ENCODE results near the gene CEND1.
A peak's percentile ranks its signal among the peaks of the same experiment; 100 is the strongest.

CEND1 gene

GRCh38 chr11:789943-790342 lies at the start of gene CEND1:
Gene CEND1 (minus strand): TSS chr11:790090. CDS start chr11:788576, 1,514 bp downstream.
- peak; percentile 44 for DNase-seq (ENCODE audit: low read depth)
- TF ChIP-seq CTCF (IDR thresholded peaks at IDR 0.05; ENCODE audit: insufficient read depth, low read depth, low read length, missing control alignments), result no peak
- no peak within 1 kb of the TSS for H3K4me3 ChIP-seq (ENCODE audit: low read length)

GRCh38 chr11:839280-839623 lies 49.4 kb upstream of the CEND1 start:
- TF ChIP-seq CTCF (IDR thresholded peaks at IDR 0.05; ENCODE audit: insufficient read depth, low read depth, low read length, missing control alignments), result no peak
- DNase-seq (ENCODE audit: low read depth), result no peak
- H3K4me3 ChIP-seq (ENCODE audit: low read length), result no peak overlapping the region

- no peak overlapping the region for H3K4me3 ChIP-seq (ENCODE audit: low read length)
- no peak for TF ChIP-seq CTCF (IDR thresholded peaks at IDR 0.05; ENCODE audit: insufficient read depth, low read depth, low read length, missing control alignments)
- peak; percentile 46 for DNase-seq (ENCODE audit: low read depth)
Observed at GRCh38 chr11:838441-839279, 48.8 kb upstream of the CEND1 start.

- H3K4me3 ChIP-seq (ENCODE audit: low read length), result no peak overlapping the region
- no peak for TF ChIP-seq CTCF (IDR thresholded peaks at IDR 0.05; ENCODE audit: insufficient read depth, low read depth, low read length, missing control alignments)
- DNase-seq (ENCODE audit: low read depth), result no peak
Observed at GRCh38 chr11:837990-838307, 48.1 kb upstream of the CEND1 start.

- no peak for TF ChIP-seq CTCF (IDR thresholded peaks at IDR 0.05; ENCODE audit: insufficient read depth, low read depth, low read length, missing control alignments)
- DNase-seq (ENCODE audit: low read depth), result no peak
- H3K4me3 ChIP-seq (ENCODE audit: low read length), result no peak overlapping the region
Observed at GRCh38 chr11:837189-837989, 47.5 kb upstream of the CEND1 start.

GRCh38 chr11:836700-837099 lies 46.8 kb upstream of the CEND1 start:
- DNase-seq (ENCODE audit: low read depth), result no peak
- no peak overlapping the region for H3K4me3 ChIP-seq (ENCODE audit: low read length)
- no peak for TF ChIP-seq CTCF (IDR thresholded peaks at IDR 0.05; ENCODE audit: insufficient read depth, low read depth, low read length, missing control alignments)
